ENCODE data around the gene NPFFR1. TPM values are rescaled to one million over a fixed set of nuclear protein-coding genes. Genes with fewer than 3 reads are reported as not detected.

Gene NPFFR1
- total and polyA plus RNA-seq, 4 donors = under 0.01 TPM; not detected in 3

GRCh38 chr10:70260734-70261133 lies 23.1 kb downstream of the NPFFR1 start (continued):
- TF ChIP-seq REST (IDR thresholded peaks at IDR 0.05) = no peak

DNA sequence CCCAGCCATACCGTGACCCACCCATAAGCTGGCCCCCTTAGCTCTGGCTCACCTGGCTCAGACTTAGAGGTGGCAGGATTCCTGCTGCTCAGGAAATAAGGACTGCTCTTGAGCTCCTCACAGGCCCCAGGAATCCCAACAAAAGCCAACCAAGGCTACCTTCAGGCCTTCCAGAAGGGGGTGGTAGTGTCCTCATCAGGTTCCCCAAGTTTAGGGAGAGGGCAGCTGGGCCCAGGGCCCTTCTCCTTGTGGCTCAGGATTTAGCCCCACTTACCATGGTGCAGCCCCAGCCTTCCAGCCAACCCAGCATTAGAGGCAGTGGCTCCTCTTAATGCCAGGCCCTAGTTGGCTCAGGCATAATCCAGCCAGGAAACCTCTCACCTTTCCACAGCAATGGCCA lies 23.5 kb downstream of the NPFFR1 start:
- H3K36me3 ChIP-seq (ENCODE audit: control insufficient read depth in 4 of 4, insufficient read depth in 3 of 4, low read depth in 1 of 4, low read length in 3 of 4) = no peaks in the 10 kb centered on the region
- no peak overlapping the region for H3K9ac ChIP-seq (ENCODE audit: low read depth in 1 of 2, low read length in 2 of 2)
- H3K4me3 ChIP-seq (ENCODE audit: low read depth in 1 of 3, low read length in 3 of 3) = no peak overlapping the region
- peaks cover 0 to 1% (median 0%) of the 10 kb centered on the region in 4 donors for H3K4me1 ChIP-seq (ENCODE audit: control insufficient read depth in 4 of 4, insufficient read depth in 4 of 4, low read length in 3 of 4)
- no peak overlapping the region for H3K27ac ChIP-seq (ENCODE audit: low read depth in 1 of 2, low read length in 2 of 2)
- DNase-seq (ENCODE audit: low spot score) = no peak
- H3K27me3 ChIP-seq (ENCODE audit: control insufficient read depth in 4 of 4, insufficient read depth in 4 of 4, low read length in 3 of 4) = peaks cover 0 to 2% (median 0%) of the 10 kb centered on the region in 4 donors
- WGBS = 93% methylated on average over 1 of the region's 1 CpG
- H3K9me3 ChIP-seq (ENCODE audit: control insufficient read depth in 4 of 4, low read length in 3 of 4) = no peaks in the 10 kb centered on the region
- TF ChIP-seq RAD21 (IDR thresholded peaks at IDR 0.05) (no peak), GABPA (IDR thresholded peaks at IDR 0.05 in 1 of 2, conservative IDR thresholded peaks at IDR 0.05 in 1 of 2) (no peak), CTCF (IDR thresholded peaks at IDR 0.05; ENCODE audit: low read depth, low read length, missing input control) (no peak), SP1 (IDR thresholded peaks at IDR 0.05) (no peak)

GRCh38 chr10:70258216-70258615 lies 25.6 kb downstream of the NPFFR1 start:
- 91% methylated on average over 1 of the region's 1 CpG for WGBS

More at GRCh38 chr10:70258216-70258615, 25.6 kb downstream of the NPFFR1 start:
- Histone ChIP-seq H3K4me3 (ENCODE audit: low read depth in 1 of 3, low read length in 3 of 3) (no peak overlapping the region), H3K4me1 (ENCODE audit: control insufficient read depth in 4 of 4, insufficient read depth in 4 of 4, low read length in 3 of 4) (peaks cover 0 to 2% (median 0%) of the 10 kb centered on the region in 4 donors), H3K9me3 (ENCODE audit: control insufficient read depth in 4 of 4, low read length in 3 of 4) (no peaks in the 10 kb centered on the region), H3K36me3 (ENCODE audit: control insufficient read depth in 4 of 4, insufficient read depth in 3 of 4, low read depth in 1 of 4, low read length in 3 of 4) (no peaks in the 10 kb centered on the region), H3K27ac (ENCODE audit: low read depth in 1 of 2, low read length in 2 of 2) (no peak overlapping the region), H3K27me3 (ENCODE audit: control insufficient read depth in 4 of 4, insufficient read depth in 4 of 4, low read length in 3 of 4) (peaks cover 0 to 2% (median 0%) of the 10 kb centered on the region in 4 donors), H3K9ac (ENCODE audit: low read depth in 1 of 2, low read length in 2 of 2) (no peak overlapping the region)
- DNase-seq (ENCODE audit: low spot score) = no peak
- no peak for TF ChIP-seq SP1 (IDR thresholded peaks at IDR 0.05)
- TF ChIP-seq TAF1 (conservative IDR thresholded peaks at IDR 0.05) = no peak
- no peak for TF ChIP-seq CTCF (IDR thresholded peaks at IDR 0.05; ENCODE audit: low read depth, low read length, missing input control)
- TF ChIP-seq RXRA (IDR thresholded peaks at IDR 0.05) = no peak
- TF ChIP-seq, protein P1, sequence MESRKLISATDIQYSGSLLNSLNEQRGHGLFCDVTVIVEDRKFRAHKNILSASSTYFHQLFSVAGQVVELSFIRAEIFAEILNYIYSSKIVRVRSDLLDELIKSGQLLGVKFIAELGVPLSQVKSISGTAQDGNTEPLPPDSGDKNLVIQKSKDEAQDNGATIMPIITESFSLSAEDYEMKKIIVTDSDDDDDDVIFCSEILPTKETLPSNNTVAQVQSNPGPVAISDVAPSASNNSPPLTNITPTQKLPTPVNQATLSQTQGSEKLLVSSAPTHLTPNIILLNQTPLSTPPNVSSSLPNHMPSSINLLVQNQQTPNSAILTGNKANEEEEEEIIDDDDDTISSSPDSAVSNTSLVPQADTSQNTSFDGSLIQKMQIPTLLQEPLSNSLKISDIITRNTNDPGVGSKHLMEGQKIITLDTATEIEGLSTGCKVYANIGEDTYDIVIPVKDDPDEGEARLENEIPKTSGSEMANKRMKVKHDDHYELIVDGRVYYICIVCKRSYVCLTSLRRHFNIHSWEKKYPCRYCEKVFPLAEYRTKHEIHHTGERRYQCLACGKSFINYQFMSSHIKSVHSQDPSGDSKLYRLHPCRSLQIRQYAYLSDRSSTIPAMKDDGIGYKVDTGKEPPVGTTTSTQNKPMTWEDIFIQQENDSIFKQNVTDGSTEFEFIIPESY (IDR thresholded peaks at IDR 0.05) = no peak
- TF ChIP-seq JUND (IDR thresholded peaks at IDR 0.05) = no peak
- no peak for TF ChIP-seq RAD21 (IDR thresholded peaks at IDR 0.05)
- no peak for TF ChIP-seq NR2F2 (IDR thresholded peaks at IDR 0.05)
- no peak for TF ChIP-seq REST (IDR thresholded peaks at IDR 0.05)
- no peak for TF ChIP-seq FOXA1 (IDR thresholded peaks at IDR 0.05)
